HCT116 (cell line): ENCODE results near the gene PPRC1. TPM values are rescaled to one million over a fixed set of nuclear protein-coding genes. Genes with fewer than 3 reads are reported as not detected.

Experiments
- ATAC-seq: fragments of 200-7000 bp; cut with Tn5 transposase; 2 replicates; pipeline ENCODE4 v1.9.1; 2020; ENCODE audit warnings: mild to moderate bottlenecking, moderate library complexity
- BruUV-seq: library from RNA; stranded (reverse); fragments of 400-500 nt; replicated peaks from 2 replicates; lab custom pipeline; 2021; lab: Mats Ljungman, UMichigan
- CTCF ChIA-PET: fragments of 300-600 bp; sonication (Branson Sonifier 250); formaldehyde crosslinking; loops from one replicate; lab custom pipeline; 2021; ENCODE audit warnings: antibody characterized with exemption; lab: Charles Lee
- POLR2A ChIA-PET: fragments of 300-600, 350-600 bp; sonication (Branson Sonifier 250); formaldehyde crosslinking; loops from one replicate; lab custom pipeline; 2021; ENCODE audit warnings: antibody characterized with exemption; lab: Charles Lee
- RAD21 ChIA-PET, 2 experiments: fragments of 300-600 bp; sonication (Branson Sonifier 250); formaldehyde crosslinking; loops; one replicate each; lab custom pipeline; 2023; ENCODE audit warnings: low total read pairs in 2 of 2; ENCODE audit not compliant: uncharacterized antibody in 2 of 2, unreplicated experiment in 2 of 2, low non-redundant PET in 1 of 2; lab: Charles Lee
- DNase-seq: peaks from one replicate; pipeline ENCODE4 v3.0.0-alpha.2; 2010; ENCODE audit warnings: low read depth, low spot score
- H2AFZ ChIP-seq: fragments of 200-600 bp; shearing (Covaris generic), sonication (generic); 2 replicates; pipeline ENCODE4 v1.6.1; 2017; ENCODE audit warnings: low read depth, mixed run types, mixed read lengths, antibody characterized with exemption, low read length; ENCODE audit not compliant: poor library complexity, severe bottlenecking
- H3K27ac ChIP-seq: 2 replicates; pipeline ENCODE4 v1.5.1; 2012; ENCODE audit warnings: low read depth, low read length
- H3K27me3 ChIP-seq: fragments of 200-600 bp; sonication (generic); 2 replicates; pipeline ENCODE4 v1.6.1; 2016; ENCODE audit warnings: mixed run types, low read length, mixed read lengths; ENCODE audit not compliant: insufficient read depth
- H3K36me3 ChIP-seq, 2 experiments: fragments of 200-500 bp in 1 of 2; fragments of 200-600 bp in 1 of 2; sonication (Bioruptor generic) in 1 of 2; sonication (generic) in 1 of 2; 2 replicates each; pipeline versions ENCODE4 v1.5.1 to v1.6.1; 2014 to 2016; ENCODE audit warnings: low read length in 2 of 2, inconsistent platforms in 1 of 2, mixed read lengths in 1 of 2, mixed run types in 1 of 2; ENCODE audit not compliant: insufficient read depth in 2 of 2, control insufficient read depth in 1 of 2
- H3K4me1 ChIP-seq, 2 experiments: fragments of 200-600 bp in 1 of 2; sonication (generic) in 1 of 2; 2 replicates each; pipeline versions ENCODE4 v1.5.1 to v1.6.1; 2012 to 2017; ENCODE audit warnings: low read length in 2 of 2, inconsistent platforms in 1 of 2, mild to moderate bottlenecking in 1 of 2, mixed read lengths in 1 of 2, mixed run types in 1 of 2, moderate library complexity in 1 of 2; ENCODE audit not compliant: insufficient read depth in 2 of 2, control insufficient read depth in 1 of 2
- H3K4me2 ChIP-seq: fragments of 200-600 bp; sonication (generic); 2 replicates; pipeline ENCODE4 v1.6.1; 2017; ENCODE audit warnings: mixed run types, low read length, mixed read lengths
- H3K4me3 ChIP-seq, 2 experiments: fragments of 200-600 bp in 1 of 2; sonication (generic) in 1 of 2; replicated peaks in 1 of 2; 2 replicates each; pipeline ENCODE4 v1.5.1; 2011 to 2016; ENCODE audit warnings: low read length in 2 of 2, control low read depth in 1 of 2, low read depth in 1 of 2, mild to moderate bottlenecking in 1 of 2, mixed read lengths in 1 of 2, mixed run types in 1 of 2
- H3K79me2 ChIP-seq: fragments of 200-600 bp; sonication (generic); 2 replicates; pipeline ENCODE4 v1.6.1; 2017; ENCODE audit warnings: mild to moderate bottlenecking, mixed run types, low read length, moderate library complexity, mixed read lengths; ENCODE audit not compliant: insufficient read depth
- H3K9ac ChIP-seq: fragments of 200-600 bp; sonication (generic); 2 replicates; pipeline ENCODE4 v1.6.1; 2016; ENCODE audit warnings: low read length, mixed read lengths
- H3K9me2 ChIP-seq: fragments of 200-600 bp; sonication (generic), shearing (Covaris generic); 2 replicates; pipeline ENCODE4 v1.6.1; 2017; ENCODE audit warnings: mixed run types, mild to moderate bottlenecking, moderate library complexity; ENCODE audit not compliant: insufficient read depth
- H3K9me3 ChIP-seq, 2 experiments: fragments of 200-500 bp in 1 of 2; fragments of 200-600 bp in 1 of 2; sonication (Bioruptor generic) in 1 of 2; sonication (generic) in 1 of 2; 2 replicates each; pipeline ENCODE4 v1.6.1; 2014 to 2017; ENCODE audit warnings: low read length in 2 of 2, mixed read lengths in 2 of 2, inconsistent platforms in 1 of 2, low read depth in 1 of 2, mild to moderate bottlenecking in 1 of 2, mixed run types in 1 of 2, moderate library complexity in 1 of 2; ENCODE audit not compliant: control insufficient read depth in 1 of 2, insufficient read depth in 1 of 2
- H4K20me1 ChIP-seq: fragments of 200-600 bp; sonication (generic), shearing (Covaris generic); 2 replicates; pipeline ENCODE4 v1.6.1; 2017; ENCODE audit warnings: mixed run types, mild to moderate bottlenecking, moderate library complexity; ENCODE audit not compliant: insufficient read depth
- CBX3 ChIP-seq: IDR thresholded peaks from 2 replicates; pipeline ENCODE4 v1.6.1; 2012; ENCODE audit warnings: low read depth
- CEBPB ChIP-seq: IDR thresholded peaks from 2 replicates; pipeline ENCODE4 v1.6.1; 2012; ENCODE audit warnings: low read depth
- EGR1 ChIP-seq: IDR thresholded peaks from 2 replicates; pipeline ENCODE4 v1.6.1; 2012; ENCODE audit warnings: low read depth
- ELF1 ChIP-seq: IDR thresholded peaks from 2 replicates; pipeline ENCODE4 v1.6.1; 2012; ENCODE audit warnings: low read depth, borderline replicate concordance
- EZH2 ChIP-seq: fragments of 200-600 bp; sonication (generic); IDR thresholded peaks from 2 replicates; pipeline ENCODE4 v1.6.1; 2017; ENCODE audit warnings: antibody characterized with exemption, mixed run types
- JUND ChIP-seq: IDR thresholded peaks from 2 replicates; pipeline ENCODE4 v1.6.1; 2012
- POLR2AphosphoS5 ChIP-seq: IDR thresholded peaks from 2 replicates; pipeline ENCODE4 v1.6.1; 2011; ENCODE audit warnings: mild to moderate bottlenecking, low read depth, low read length, moderate library complexity
- RAD21 ChIP-seq: IDR thresholded peaks from 2 replicates; pipeline ENCODE4 v1.6.1; 2012; ENCODE audit warnings: low read depth, mild to moderate bottlenecking
- SIN3A ChIP-seq: IDR thresholded peaks from 2 replicates; pipeline ENCODE4 v1.6.1; 2012; ENCODE audit warnings: low read depth
- SP1 ChIP-seq: IDR thresholded peaks from 2 replicates; pipeline ENCODE4 v1.6.1; 2012; ENCODE audit warnings: low read depth
- SRF ChIP-seq: IDR thresholded peaks from 2 replicates; pipeline ENCODE4 v1.6.1; 2012; ENCODE audit warnings: low read depth
- TCF7L2 ChIP-seq: IDR thresholded peaks from 2 replicates; pipeline ENCODE4 v1.7.0; 2011; ENCODE audit warnings: borderline replicate concordance, inconsistent platforms; ENCODE audit not compliant: insufficient read depth, insufficient read length; ENCODE audit errors: extremely low read depth
- ZBTB33 ChIP-seq: IDR thresholded peaks from 2 replicates; pipeline ENCODE4 v1.6.1; 2011; ENCODE audit warnings: mild to moderate bottlenecking, low read length, moderate library complexity; ENCODE audit not compliant: insufficient replicate concordance; ENCODE audit errors: extremely low read depth
- intact Hi-C: fragments of 100-400 bp; cut with micrococcal nuclease; formaldehyde crosslinking; loops from 2 replicates; pipeline ENCODE4 v1.10.0; 2022
- total RNA-seq: library from RNA; stranded (reverse); gene quantifications from one replicate; pipeline ENCODE4 v1.2.1, GENCODE V29; 2021; ENCODE audit not compliant: unreplicated experiment
- TF ChIP-seq, protein P1 (sequence below): IDR thresholded peaks from 2 replicates; pipeline ENCODE4 v1.6.1; 2012

PPRC1 gene
- total RNA-seq, 1 experiment from 2014 or later, result 93.0 TPM

DNA sequence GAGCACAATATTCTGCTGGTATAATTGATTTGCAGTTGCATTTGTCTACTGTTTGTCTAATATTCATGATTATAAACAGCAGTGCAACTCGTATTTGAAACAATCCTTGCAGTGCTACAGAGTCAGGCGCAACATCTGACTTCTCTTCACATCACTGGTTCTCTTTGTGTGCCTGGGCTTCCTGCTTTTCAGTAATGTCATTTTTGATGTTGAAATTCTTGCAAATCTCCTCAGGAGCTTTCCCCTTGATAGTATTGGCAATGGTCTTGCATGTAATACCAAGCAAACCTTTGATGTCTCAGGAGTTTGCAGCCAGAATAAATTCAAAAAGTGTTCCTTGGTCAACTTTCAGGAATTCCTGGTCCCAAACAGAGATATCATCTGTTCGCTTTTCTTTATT is 47.5 kb upstream of the PPRC1 start:
- no peaks in the 10 kb centered on the region for H3K36me3 ChIP-seq
- ChIA-PET CTCF (no interaction called here), POLR2A (no interaction called here), RAD21 (no interaction called here)
- no TSS peak for BruUV-seq
- no peaks in the 10 kb centered on the region for H3K9me3 ChIP-seq
- no peak overlapping the region for H3K27ac ChIP-seq
- no peak overlapping the region for H3K4me3 ChIP-seq
- TF ChIP-seq CBX3 (no peak), SP1 (no peak), EGR1 (no peak), ZBTB33 (no peak), JUND (no peak), CEBPB (no peak), EZH2 (no peak), ELF1 (no peak), RAD21 (no peak), SIN3A (no peak), SRF (no peak), TCF7L2 (no peak), POLR2AphosphoS5 (no peak)
- TF ChIP-seq, protein P1, sequence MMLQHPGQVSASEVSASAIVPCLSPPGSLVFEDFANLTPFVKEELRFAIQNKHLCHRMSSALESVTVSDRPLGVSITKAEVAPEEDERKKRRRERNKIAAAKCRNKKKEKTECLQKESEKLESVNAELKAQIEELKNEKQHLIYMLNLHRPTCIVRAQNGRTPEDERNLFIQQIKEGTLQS, result no peak
- H2AFZ ChIP-seq, result no peak overlapping the region
- H3K27me3 ChIP-seq, result no peaks in the 10 kb centered on the region
- H4K20me1 ChIP-seq, result no peaks in the 10 kb centered on the region
- DNase-seq (no peak), ATAC-seq (no peak)
- no peaks in the 10 kb centered on the region for H3K79me2 ChIP-seq
- intact Hi-C loops, result no loop called here
- no peaks in the 10 kb centered on the region for H3K9me2 ChIP-seq
- no peak overlapping the region for H3K9ac ChIP-seq
- H3K4me1 ChIP-seq, result no peaks in the 10 kb centered on the region
- no peak overlapping the region for H3K4me2 ChIP-seq
